ENCODE measurements around the gene NXPH1.

The NXPH1 gene

GRCh38 chr7:8591289-8591688, 157.9 kb downstream of the NXPH1 start:
- TF ChIP-seq, protein P1, sequence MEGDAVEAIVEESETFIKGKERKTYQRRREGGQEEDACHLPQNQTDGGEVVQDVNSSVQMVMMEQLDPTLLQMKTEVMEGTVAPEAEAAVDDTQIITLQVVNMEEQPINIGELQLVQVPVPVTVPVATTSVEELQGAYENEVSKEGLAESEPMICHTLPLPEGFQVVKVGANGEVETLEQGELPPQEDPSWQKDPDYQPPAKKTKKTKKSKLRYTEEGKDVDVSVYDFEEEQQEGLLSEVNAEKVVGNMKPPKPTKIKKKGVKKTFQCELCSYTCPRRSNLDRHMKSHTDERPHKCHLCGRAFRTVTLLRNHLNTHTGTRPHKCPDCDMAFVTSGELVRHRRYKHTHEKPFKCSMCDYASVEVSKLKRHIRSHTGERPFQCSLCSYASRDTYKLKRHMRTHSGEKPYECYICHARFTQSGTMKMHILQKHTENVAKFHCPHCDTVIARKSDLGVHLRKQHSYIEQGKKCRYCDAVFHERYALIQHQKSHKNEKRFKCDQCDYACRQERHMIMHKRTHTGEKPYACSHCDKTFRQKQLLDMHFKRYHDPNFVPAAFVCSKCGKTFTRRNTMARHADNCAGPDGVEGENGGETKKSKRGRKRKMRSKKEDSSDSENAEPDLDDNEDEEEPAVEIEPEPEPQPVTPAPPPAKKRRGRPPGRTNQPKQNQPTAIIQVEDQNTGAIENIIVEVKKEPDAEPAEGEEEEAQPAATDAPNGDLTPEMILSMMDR (IDR thresholded peaks at IDR 0.05), result no peak
- H3K36me3 Mint-ChIP-seq (ENCODE audit: low read depth), result no peaks in the 10 kb centered on the region
- no peaks in the 10 kb centered on the region for H3K27me3 Mint-ChIP-seq (ENCODE audit: low read depth, poor library complexity)
- DNase-seq, result no peak
- no peaks in the 10 kb centered on the region for H3K4me1 Mint-ChIP-seq
- no peak overlapping the region for H3K4me3 Mint-ChIP-seq
- no peak overlapping the region for H3K27ac Mint-ChIP-seq
- no peaks in the 10 kb centered on the region for H3K9me3 Mint-ChIP-seq

GRCh38 chr7:8592167-8592566, 158.8 kb downstream of the NXPH1 start:
- TF ChIP-seq, protein P1 (IDR thresholded peaks at IDR 0.05), result no peak
- DNase-seq, result no peak
- no peaks in the 10 kb centered on the region for H3K27me3 Mint-ChIP-seq (ENCODE audit: low read depth, poor library complexity)
- H3K4me3 Mint-ChIP-seq, result no peak overlapping the region
- H3K4me1 Mint-ChIP-seq, result no peaks in the 10 kb centered on the region
- H3K36me3 Mint-ChIP-seq (ENCODE audit: low read depth), result no peaks in the 10 kb centered on the region
- no peaks in the 10 kb centered on the region for H3K9me3 Mint-ChIP-seq
- no peak overlapping the region for H3K27ac Mint-ChIP-seq

DNA sequence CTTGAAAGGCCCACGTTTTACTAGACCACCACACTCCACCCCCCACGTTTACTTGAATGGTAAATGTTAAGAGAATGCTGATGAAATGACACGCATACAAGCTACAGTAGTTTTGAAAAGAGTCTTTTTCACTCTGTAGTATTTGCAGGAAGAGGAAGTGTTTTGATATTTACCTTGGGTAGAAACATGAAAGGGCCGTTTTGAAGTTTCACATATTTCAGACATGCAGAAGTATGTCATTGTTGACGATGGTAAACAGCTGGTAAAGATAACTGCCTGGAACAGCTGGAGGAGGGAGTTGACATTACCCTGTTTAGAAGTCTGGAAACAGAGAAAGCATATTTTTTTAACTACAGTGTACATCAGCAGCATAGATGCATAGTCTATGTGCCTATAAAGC, 160.7 kb downstream of the NXPH1 start:
- no peaks in the 10 kb centered on the region for H3K9me3 Mint-ChIP-seq

DNA sequence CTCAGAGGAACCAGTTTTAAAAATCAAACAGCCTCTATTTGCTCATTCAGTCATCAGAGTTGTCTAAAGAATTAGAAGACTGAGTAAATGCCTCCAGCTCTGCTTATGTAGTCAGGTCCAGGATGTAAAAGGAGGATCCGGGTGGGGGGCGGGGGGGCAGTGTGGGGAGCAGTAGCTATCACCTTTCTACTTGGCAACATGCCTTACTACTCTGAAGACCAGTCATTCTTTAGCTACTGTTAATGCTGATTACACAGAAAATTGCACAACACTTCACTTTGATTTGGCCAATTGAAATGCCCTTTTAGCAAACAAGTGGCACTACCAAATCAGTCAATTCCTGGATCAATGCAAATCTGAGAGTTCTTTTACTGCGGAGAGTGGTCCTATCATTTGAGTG, 164.2 kb downstream of the NXPH1 start:
- Mint-ChIP-seq H3K27me3 (ENCODE audit: low read depth, poor library complexity) (peaks cover 3% of the 10 kb centered on the region), H3K4me3 (no peak overlapping the region), H3K4me1 (no peaks in the 10 kb centered on the region), H3K9me3 (no peaks in the 10 kb centered on the region), H3K27ac (no peak overlapping the region), H3K36me3 (ENCODE audit: low read depth) (no peaks in the 10 kb centered on the region)
- no peak for DNase-seq
- TF ChIP-seq, protein P1 (IDR thresholded peaks at IDR 0.05), result no peak

More for the DNA sequence above, 160.7 kb downstream of the NXPH1 start:
- TF ChIP-seq, protein P1 (IDR thresholded peaks at IDR 0.05), result no peak
- Mint-ChIP-seq H3K27me3 (ENCODE audit: low read depth, poor library complexity) (no peaks in the 10 kb centered on the region), H3K36me3 (ENCODE audit: low read depth) (no peaks in the 10 kb centered on the region), H3K27ac (no peak overlapping the region), H3K4me1 (no peaks in the 10 kb centered on the region), H3K4me3 (no peak overlapping the region)
- no peak for DNase-seq

GRCh38 chr7:8601121-8601520, 167.7 kb downstream of the NXPH1 start:
- H3K27ac Mint-ChIP-seq, result no peak overlapping the region
- H3K27me3 Mint-ChIP-seq (ENCODE audit: low read depth, poor library complexity), result peaks cover 3% of the 10 kb centered on the region
- H3K9me3 Mint-ChIP-seq, result no peaks in the 10 kb centered on the region
- no peak for DNase-seq
- no peaks in the 10 kb centered on the region for H3K4me1 Mint-ChIP-seq
- no peaks in the 10 kb centered on the region for H3K36me3 Mint-ChIP-seq (ENCODE audit: low read depth)
- TF ChIP-seq, protein P1 (IDR thresholded peaks at IDR 0.05), result no peak
- no peak overlapping the region for H3K4me3 Mint-ChIP-seq

DNA sequence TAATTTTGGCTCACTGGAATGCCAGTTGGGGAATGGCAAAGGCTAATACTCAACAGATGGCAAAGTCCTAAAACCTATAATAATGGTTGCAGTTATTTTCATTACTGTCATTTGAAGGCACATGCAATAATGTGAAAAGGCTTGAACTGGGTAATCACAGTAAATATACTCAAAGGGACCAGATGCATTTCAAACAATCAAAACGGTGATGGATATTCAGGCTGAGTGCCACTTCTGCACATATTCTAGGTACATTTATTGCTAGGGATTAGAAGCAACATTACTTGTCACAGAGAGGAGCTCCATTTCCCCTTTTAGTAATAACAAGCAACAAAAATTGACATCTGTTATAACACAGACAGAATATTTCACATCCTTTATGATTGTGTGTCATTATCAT, 171.8 kb downstream of the NXPH1 start:
- Mint-ChIP-seq H3K27me3 (ENCODE audit: low read depth, poor library complexity) (peaks cover 10% of the 10 kb centered on the region), H3K27ac (no peak overlapping the region), H3K4me1 (no peaks in the 10 kb centered on the region), H3K36me3 (ENCODE audit: low read depth) (no peaks in the 10 kb centered on the region), H3K4me3 (no peak overlapping the region), H3K9me3 (no peaks in the 10 kb centered on the region)
- TF ChIP-seq, protein P1 (IDR thresholded peaks at IDR 0.05), result no peak
- no peak for DNase-seq

Measured in nephron progenitor cell (in vitro differentiated cells).